SK-N-SH treated with all-trans-retinoic acid at 6 μM for 48 hours (cell line): ENCODE data around the gene PAPPA.

Experiments used
- ATAC-seq: fragments of 200-7000 bp; cut with Tn5 transposase; 3 replicates; pipeline ENCODE4 v1.9.1; 2020; ENCODE audit warnings: mild to moderate bottlenecking, moderate library complexity
- ARNTL ChIP-seq: fragments of 450-650 bp; formaldehyde crosslinking; IDR thresholded peaks from 2 replicates; pipeline ENCODE4 v1.5.0; 2020; ENCODE audit warnings: low read depth, mild to moderate bottlenecking, moderate library complexity, borderline replicate concordance
- BACH2 ChIP-seq: fragments of 250-450 bp; sonication (Bioruptor Pico); IDR thresholded peaks from 2 replicates; pipeline ENCODE4 v1.9.0; 2021; ENCODE audit warnings: mild to moderate bottlenecking, borderline replicate concordance
- CSDC2 ChIP-seq: fragments of 250-450 bp; sonication (Bioruptor Pico); IDR thresholded peaks from 2 replicates; pipeline ENCODE4 v1.5.0; 2020; ENCODE audit warnings: mild to moderate bottlenecking, moderate library complexity
- CSRNP3 ChIP-seq: fragments of 250-450 bp; sonication (Bioruptor Pico); IDR thresholded peaks from 2 replicates; pipeline ENCODE4 v1.5.1; 2021; ENCODE audit warnings: mild to moderate bottlenecking, moderate library complexity
- PATZ1 ChIP-seq: fragments of 250-450 bp; sonication (Bioruptor Pico); IDR thresholded peaks from 2 replicates; pipeline ENCODE4 v1.8.0; 2020; ENCODE audit warnings: mild to moderate bottlenecking, moderate library complexity, borderline replicate concordance
- PPARA ChIP-seq: fragments of 250-450 bp; sonication (Bioruptor Pico); IDR thresholded peaks from 2 replicates; pipeline ENCODE4 v1.5.0; 2020; ENCODE audit warnings: mild to moderate bottlenecking, borderline replicate concordance
- SNAI2 ChIP-seq: fragments of 250-450 bp; sonication (Bioruptor Pico); IDR thresholded peaks from 2 replicates; pipeline ENCODE4 v1.5.0; 2020; ENCODE audit warnings: mild to moderate bottlenecking, moderate library complexity
- TOX ChIP-seq: fragments of 250-450 bp; sonication (Bioruptor Pico); IDR thresholded peaks from 2 replicates; pipeline ENCODE4 v1.8.0; 2021; ENCODE audit warnings: mild to moderate bottlenecking, moderate library complexity, borderline replicate concordance
- ZC3H10 ChIP-seq: fragments of 250-450 bp; sonication (Bioruptor Pico); IDR thresholded peaks from 2 replicates; pipeline ENCODE4 v1.5.1; 2021; ENCODE audit warnings: mild to moderate bottlenecking, moderate library complexity
- ZFP30 ChIP-seq: fragments of 450-650 bp; formaldehyde crosslinking; IDR thresholded peaks from 2 replicates; pipeline ENCODE4 v1.5.0; 2022; ENCODE audit warnings: mild to moderate bottlenecking, moderate library complexity
- ZNF565 ChIP-seq: fragments of 450-650 bp; formaldehyde crosslinking; conservative IDR thresholded peaks from 2 replicates; pipeline ENCODE4 v1.5.0; 2020; ENCODE audit warnings: low read depth, mild to moderate bottlenecking, moderate library complexity
- ZNF70 ChIP-seq: fragments of 450-650 bp; formaldehyde crosslinking; IDR thresholded peaks from 2 replicates; pipeline ENCODE4 v1.5.0; 2020; ENCODE audit warnings: mild to moderate bottlenecking, moderate library complexity
- TF ChIP-seq, protein P1 (sequence below): fragments of 250-450 bp; sonication (Bioruptor Pico); IDR thresholded peaks from 2 replicates; pipeline ENCODE4 v1.8.0; 2021; ENCODE audit warnings: low read depth, mild to moderate bottlenecking, moderate library complexity, borderline replicate concordance
- TF ChIP-seq, protein P2 (sequence below): fragments of 250-450 bp; sonication (Bioruptor Pico); IDR thresholded peaks from 2 replicates; pipeline ENCODE4 v1.5.1; 2020; ENCODE audit warnings: low read depth, mild to moderate bottlenecking, moderate library complexity

PAPPA gene

GRCh38 chr9:116377179-116377798 is 223.7 kb downstream of the PAPPA start:
- TF ChIP-seq, protein P1, sequence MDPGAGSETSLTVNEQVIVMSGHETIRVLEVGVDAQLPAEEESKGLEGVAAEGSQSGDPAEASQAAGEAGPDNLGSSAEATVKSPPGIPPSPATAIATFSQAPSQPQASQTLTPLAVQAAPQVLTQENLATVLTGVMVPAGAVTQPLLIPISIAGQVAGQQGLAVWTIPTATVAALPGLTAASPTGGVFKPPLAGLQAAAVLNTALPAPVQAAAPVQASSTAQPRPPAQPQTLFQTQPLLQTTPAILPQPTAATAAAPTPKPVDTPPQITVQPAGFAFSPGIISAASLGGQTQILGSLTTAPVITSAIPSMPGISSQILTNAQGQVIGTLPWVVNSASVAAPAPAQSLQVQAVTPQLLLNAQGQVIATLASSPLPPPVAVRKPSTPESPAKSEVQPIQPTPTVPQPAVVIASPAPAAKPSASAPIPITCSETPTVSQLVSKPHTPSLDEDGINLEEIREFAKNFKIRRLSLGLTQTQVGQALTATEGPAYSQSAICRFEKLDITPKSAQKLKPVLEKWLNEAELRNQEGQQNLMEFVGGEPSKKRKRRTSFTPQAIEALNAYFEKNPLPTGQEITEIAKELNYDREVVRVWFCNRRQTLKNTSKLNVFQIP (CRISPR knock-in tag), result no peak
- TF ChIP-seq ZC3H10 (no peak), SNAI2 (CRISPR knock-in tag) (no peak), ZNF70 (no peak), CSRNP3 (CRISPR knock-in tag) (no peak), ZFP30 (CRISPR knock-in tag) (no peak)
- ATAC-seq, result peak; percentile 93

- ATAC-seq, result no peak
These were observed 225.3 kb downstream of the PAPPA start for GRCh38 chr9:116378873-116379272.

DNA sequence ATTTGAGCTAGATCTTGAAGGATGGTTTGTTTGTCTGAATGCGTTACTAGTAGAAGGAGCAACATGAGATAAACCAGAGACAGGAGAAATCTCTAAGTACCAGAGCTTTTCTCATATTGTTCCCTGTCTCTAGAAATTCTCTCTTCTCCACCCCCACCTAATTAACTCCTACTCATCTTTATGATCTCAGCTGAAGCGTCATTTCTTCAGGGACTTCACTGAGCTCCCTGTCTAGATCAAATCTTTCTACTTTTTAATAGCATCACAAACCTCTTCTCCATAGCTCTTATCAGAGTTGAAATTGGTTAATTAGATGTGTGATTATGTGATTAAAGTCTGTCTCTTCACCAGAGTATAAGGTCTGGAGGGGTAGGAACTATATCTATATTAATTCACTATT is 226.2 kb downstream of the PAPPA start:
- no peak for TF ChIP-seq CSRNP3 (CRISPR knock-in tag)
- TF ChIP-seq ZNF565 (CRISPR knock-in tag), result no peak
- TF ChIP-seq BACH2 (CRISPR knock-in tag), result no peak
- TF ChIP-seq TOX (CRISPR knock-in tag), result no peak
- TF ChIP-seq CSDC2 (CRISPR knock-in tag), result no peak
- no peak for TF ChIP-seq ARNTL (CRISPR knock-in tag)
- TF ChIP-seq PATZ1 (CRISPR knock-in tag), result no peak
- TF ChIP-seq, protein P2, sequence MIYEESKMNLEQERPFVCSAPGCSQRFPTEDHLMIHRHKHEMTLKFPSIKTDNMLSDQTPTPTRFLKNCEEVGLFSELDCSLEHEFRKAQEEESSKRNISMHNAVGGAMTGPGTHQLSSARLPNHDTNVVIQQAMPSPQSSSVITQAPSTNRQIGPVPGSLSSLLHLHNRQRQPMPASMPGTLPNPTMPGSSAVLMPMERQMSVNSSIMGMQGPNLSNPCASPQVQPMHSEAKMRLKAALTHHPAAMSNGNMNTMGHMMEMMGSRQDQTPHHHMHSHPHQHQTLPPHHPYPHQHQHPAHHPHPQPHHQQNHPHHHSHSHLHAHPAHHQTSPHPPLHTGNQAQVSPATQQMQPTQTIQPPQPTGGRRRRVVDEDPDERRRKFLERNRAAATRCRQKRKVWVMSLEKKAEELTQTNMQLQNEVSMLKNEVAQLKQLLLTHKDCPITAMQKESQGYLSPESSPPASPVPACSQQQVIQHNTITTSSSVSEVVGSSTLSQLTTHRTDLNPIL (CRISPR knock-in tag), result no peak

More at GRCh38 chr9:116378873-116379272, 225.3 kb downstream of the PAPPA start:
- TF ChIP-seq, protein P2 (CRISPR knock-in tag), result no peak
- TF ChIP-seq ARNTL (CRISPR knock-in tag) (no peak), PPARA (CRISPR knock-in tag) (no peak), PATZ1 (CRISPR knock-in tag) (no peak)
- TF ChIP-seq, all 23 proteins: peak for 0

GRCh38 chr9:116380496-116380995 is 227.0 kb downstream of the PAPPA start:
- TF ChIP-seq BACH2 (CRISPR knock-in tag) (no peak), ZC3H10 (no peak), TOX (CRISPR knock-in tag) (no peak)
- no peak for ATAC-seq

More for the DNA sequence above, 226.2 kb downstream of the PAPPA start:
- no peak for ATAC-seq
